ENCODE measurements around the gene APOL1.
"Not testable (repeated sequence)": the region's sequence is repeated elsewhere in the genome, so short reads cannot be mapped to it uniquely, and the experiment has no call there.

Gene APOL1

GRCh38 chr22:36244522-36245391 is 8.2 kb upstream of the APOL1 start:
- DNase-seq (ENCODE audit: low read depth in 3 of 3) = no peak

GRCh38 chr22:36245805-36246356 is 7.1 kb upstream of the APOL1 start:
- no peak for DNase-seq (ENCODE audit: low read depth in 3 of 3)

GRCh38 chr22:36246718-36247117 is 6.2 kb upstream of the APOL1 start:
- no peak for DNase-seq (ENCODE audit: low read depth in 3 of 3)

GRCh38 chr22:36247955-36248354 is 5.0 kb upstream of the APOL1 start:
- DNase-seq (ENCODE audit: low read depth in 3 of 3) = no peak

GRCh38 chr22:36249160-36249559 is 3.8 kb upstream of the APOL1 start:
- no peak for DNase-seq (ENCODE audit: low read depth in 3 of 3)

GRCh38 chr22:36250292-36250960 is 2.5 kb upstream of the APOL1 start:
- not testable (repeated sequence) for DNase-seq (ENCODE audit: low read depth in 3 of 3)

- not testable (repeated sequence) for DNase-seq (ENCODE audit: low read depth in 3 of 3)
Observed at GRCh38 chr22:36251979-36252608, 839 bp upstream of the APOL1 start.

GRCh38 chr22:36253523-36254490 is 874 bp downstream of the APOL1 start:
- DNase-seq (ENCODE audit: low read depth in 3 of 3) = peak in 2 of 3 experiments; percentile 43 to 48

- not testable (repeated sequence) for DNase-seq (ENCODE audit: low read depth in 3 of 3)
Observed at GRCh38 chr22:36255572-36255971, 2.6 kb downstream of the APOL1 start.

- no peak for DNase-seq (ENCODE audit: low read depth in 3 of 3)
Observed at GRCh38 chr22:36256478-36256877, 3.5 kb downstream of the APOL1 start.

- no peak for DNase-seq (ENCODE audit: low read depth in 3 of 3)
Observed at GRCh38 chr22:36257308-36257707, 4.4 kb downstream of the APOL1 start.

GRCh38 chr22:36257948-36258670 is 5.2 kb downstream of the APOL1 start:
- DNase-seq (ENCODE audit: low read depth in 3 of 3) = no peak

- no peak for DNase-seq (ENCODE audit: low read depth in 3 of 3)
Observed at GRCh38 chr22:36258701-36259614, 6.0 kb downstream of the APOL1 start.

GRCh38 chr22:36259615-36260300 is 6.8 kb downstream of the APOL1 start:
- DNase-seq (ENCODE audit: low read depth in 3 of 3) = no peak

GRCh38 chr22:36261675-36262074 is 8.7 kb downstream of the APOL1 start:
- DNase-seq (ENCODE audit: low read depth in 3 of 3) = not testable (repeated sequence)

- not testable (repeated sequence) for DNase-seq (ENCODE audit: low read depth in 3 of 3)
Observed at GRCh38 chr22:36262307-36262706, 9.4 kb downstream of the APOL1 start.

GRCh38 chr22:36263216-36263673 is 10.3 kb downstream of the APOL1 start:
- not testable (repeated sequence) for DNase-seq (ENCODE audit: low read depth in 3 of 3)

- DNase-seq (ENCODE audit: low read depth in 3 of 3) = not testable (repeated sequence)
Observed at GRCh38 chr22:36263886-36264664, 11.1 kb downstream of the APOL1 start.

Measured in stimulated activated CD4-positive, alpha-beta T cell treated with anti-CD3 and anti-CD28 coated beads, TNF-alpha, amount 100 ng/mL, for 4 hours (primary cell).